Ecto neural progenitor cell (in vitro differentiated cells): ENCODE data around the gene GAL3ST2.
"Not testable (repeated sequence)": the region's sequence is repeated elsewhere in the genome, so short reads cannot be mapped to it uniquely, and the experiment has no call there.

Source experiments
- DNase-seq: peaks from one replicate; pipeline ENCODE4 v3.0.0-alpha.2; 2018; ENCODE audit warnings: low spot score

GAL3ST2 gene

GRCh38 chr2:241748468-241749256 lies 28.0 kb upstream of the GAL3ST2 start:
- DNase-seq = no peak

DNA sequence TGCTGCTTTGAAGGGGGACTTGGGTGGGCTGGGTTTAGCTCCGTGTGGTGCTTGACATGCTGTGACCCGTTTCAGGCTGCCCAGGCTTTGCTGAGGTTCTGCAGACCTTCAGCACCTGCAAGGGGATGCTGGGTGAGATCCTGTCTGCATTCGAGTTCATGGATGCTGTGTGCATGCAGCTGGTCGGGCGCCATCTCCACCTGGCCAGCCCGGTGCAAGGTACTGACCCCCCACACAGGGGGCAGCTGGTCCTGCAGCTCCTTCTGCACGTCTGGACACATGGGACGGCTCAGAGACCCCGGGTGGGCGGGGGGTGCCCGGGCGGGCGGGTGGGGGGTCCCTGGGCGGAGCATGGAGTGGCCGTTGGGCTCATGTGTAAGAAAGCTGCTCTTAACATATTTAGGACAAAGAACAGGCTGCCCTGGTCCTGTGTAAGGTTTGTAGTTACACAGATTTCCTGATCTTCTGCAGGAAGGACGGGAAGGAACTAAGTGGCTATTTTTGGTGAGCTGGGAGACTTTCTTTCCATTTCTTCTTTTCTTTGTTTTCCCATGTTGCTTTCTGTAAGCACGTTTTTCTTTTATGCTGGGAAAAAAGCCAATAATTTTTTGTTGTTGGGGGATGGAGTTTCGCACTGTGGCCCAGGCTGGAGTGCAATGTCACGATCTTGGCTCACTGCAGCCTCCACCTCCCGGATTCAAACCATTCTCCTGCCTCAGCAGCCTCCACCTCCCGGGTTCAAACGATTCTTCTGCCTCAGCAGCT lies 26.4 kb upstream of the GAL3ST2 start:
- no peak for DNase-seq

DNA sequence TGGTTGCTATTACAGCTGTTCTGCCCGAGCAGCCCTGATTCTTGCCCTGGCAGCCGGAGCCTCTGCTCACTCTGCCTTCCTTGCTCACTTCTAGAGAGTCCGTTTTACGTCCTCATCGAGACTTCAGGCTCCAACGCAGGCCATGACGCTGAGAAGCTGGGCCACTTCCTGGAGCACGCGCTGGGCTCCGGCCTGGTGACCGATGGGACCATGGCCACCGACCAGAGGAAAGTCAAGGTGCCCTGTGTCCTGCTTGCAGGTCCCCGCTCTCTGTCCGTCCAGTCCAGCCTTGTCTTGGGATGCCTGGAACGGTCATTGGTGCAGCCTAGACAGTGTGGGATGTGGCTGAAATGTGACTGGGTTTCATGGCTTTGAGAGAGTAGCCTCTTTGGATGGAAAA lies 25.5 kb upstream of the GAL3ST2 start:
- no peak for DNase-seq

DNA sequence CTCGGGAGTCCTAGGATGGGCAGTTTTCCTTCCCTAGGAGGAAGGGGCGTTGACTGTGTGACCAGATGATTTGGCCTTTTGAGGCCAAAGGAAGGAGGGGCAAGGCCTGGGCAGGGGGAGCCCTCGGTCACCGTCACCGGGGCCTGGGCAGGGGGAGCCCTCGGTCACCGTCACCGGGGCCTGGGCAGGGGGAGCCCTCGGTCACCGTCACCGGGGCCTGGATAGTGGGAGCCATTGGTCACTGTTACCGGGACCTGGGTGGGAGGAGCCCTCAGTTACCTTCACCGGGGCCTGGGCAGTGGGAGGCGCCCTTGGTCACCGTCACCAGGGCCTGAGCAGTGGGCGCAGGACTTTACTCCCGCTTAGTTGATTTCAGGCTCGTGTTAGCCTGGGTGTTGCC lies 24.8 kb upstream of the GAL3ST2 start:
- DNase-seq = no peak

GRCh38 chr2:241752253-241752652 lies 24.4 kb upstream of the GAL3ST2 start:
- DNase-seq = no peak

GRCh38 chr2:241752689-241753276 lies 23.8 kb upstream of the GAL3ST2 start:
- no peak for DNase-seq

DNA sequence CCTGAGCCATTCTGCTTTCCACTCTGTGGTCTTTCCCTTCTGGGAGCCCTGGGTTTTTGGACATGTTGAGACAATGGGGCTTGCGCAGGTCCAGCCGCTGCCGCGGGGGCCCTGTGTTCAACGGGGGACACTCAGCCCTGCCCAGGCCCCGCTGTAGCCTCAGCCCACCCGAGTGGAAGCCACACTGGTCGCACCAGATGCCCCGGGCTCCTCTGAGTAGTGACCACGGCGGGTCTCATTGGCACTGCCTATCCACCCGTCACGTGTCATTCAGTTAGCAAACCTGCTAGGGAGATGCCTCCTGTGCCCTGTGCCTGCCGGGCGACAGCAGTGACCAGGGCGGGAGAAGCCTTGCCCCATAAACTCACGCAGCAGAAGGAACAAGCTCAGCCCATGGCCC lies 23.1 kb upstream of the GAL3ST2 start:
- DNase-seq = no peak

DNA sequence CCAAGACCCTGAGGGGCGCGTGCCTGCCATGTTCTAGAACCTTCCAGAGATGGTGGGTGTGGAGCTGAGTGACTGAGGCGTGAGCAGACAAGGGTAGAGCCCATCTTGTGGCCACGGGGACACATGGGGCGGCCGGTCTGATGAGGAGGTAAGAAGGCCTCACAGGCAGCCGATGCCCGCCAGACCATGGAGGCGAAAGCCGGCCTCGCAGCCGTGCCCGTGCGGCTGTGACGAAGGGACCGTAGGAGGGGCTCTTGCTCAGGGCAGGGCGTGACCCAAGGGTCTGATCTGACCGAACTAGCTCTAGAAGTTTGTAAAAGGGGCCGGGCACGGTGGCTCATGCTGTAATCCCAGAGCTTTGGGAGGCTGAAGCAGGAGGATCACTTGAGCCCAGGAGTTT lies 22.6 kb upstream of the GAL3ST2 start:
- no peak for DNase-seq

DNA sequence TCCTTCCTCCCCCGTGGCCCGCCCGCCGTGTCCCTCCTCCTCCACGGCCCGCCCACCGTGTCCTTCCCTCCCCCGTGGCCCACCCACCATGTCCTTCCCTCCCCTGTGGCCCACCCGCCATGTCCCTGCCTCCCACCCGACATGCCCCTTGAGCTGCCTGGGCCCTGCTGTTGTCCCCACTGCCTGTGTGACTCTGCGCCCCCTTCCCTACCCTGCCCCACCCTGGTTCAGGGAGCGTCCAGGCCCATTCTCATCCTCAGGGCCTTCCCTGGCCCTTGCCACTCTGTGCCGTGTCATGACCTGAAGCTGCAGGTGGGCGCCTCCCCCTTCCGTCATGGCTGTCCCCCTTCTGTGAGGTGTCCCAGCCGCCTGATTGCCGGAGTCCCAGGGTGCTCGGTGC lies 21.5 kb upstream of the GAL3ST2 start:
- DNase-seq = no peak

GRCh38 chr2:241755777-241756176 lies 20.8 kb upstream of the GAL3ST2 start:
- no peak for DNase-seq

- DNase-seq = no peak
Observed at GRCh38 chr2:241759067-241759807, 17.4 kb upstream of the GAL3ST2 start.

DNA sequence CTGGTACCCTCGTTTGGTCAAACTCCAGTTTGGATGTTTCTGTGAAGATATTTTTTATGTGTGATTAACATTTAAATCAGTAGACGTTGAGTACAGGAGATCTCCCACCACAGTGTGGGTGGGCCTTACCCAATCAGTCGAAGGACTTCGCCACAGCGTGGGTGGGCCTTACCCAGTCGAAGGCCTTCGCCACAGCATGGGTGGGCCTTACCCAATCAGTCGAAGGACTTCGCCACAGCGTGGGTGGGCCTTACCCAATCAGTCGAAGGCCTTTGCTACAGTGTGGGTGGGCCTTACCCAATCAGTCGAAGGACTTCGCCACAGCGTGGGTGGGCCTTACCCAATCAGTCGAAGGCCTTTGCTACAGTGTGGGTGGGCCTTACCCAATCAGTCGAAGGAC lies 16.7 kb upstream of the GAL3ST2 start:
- not testable (repeated sequence) for DNase-seq

DNA sequence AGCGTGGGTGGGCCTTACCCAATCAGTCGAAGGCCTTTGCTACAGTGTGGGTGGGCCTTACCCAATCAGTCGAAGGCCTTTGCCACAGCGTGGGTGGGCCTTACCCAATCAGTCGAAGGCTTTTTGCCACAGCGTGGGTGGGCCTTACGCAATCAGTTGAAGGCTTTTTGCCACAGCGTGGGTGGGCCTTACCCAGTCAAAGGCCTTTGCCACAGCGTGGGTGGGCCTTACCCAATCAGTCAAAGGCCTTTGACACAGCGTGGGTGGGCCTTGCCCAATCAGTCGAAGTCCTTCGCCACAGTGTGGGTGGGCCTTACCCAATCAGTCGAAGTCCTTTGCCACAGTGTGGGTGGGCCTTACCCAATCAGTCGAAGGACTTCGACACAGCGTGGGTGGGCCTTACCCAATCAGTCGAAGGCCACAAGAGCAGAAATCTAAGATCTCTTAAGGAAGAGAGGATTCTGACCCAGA lies 16.3 kb upstream of the GAL3ST2 start:
- DNase-seq = no peak

GRCh38 chr2:241762321-241762932 lies 14.2 kb upstream of the GAL3ST2 start:
- DNase-seq = no peak

DNA sequence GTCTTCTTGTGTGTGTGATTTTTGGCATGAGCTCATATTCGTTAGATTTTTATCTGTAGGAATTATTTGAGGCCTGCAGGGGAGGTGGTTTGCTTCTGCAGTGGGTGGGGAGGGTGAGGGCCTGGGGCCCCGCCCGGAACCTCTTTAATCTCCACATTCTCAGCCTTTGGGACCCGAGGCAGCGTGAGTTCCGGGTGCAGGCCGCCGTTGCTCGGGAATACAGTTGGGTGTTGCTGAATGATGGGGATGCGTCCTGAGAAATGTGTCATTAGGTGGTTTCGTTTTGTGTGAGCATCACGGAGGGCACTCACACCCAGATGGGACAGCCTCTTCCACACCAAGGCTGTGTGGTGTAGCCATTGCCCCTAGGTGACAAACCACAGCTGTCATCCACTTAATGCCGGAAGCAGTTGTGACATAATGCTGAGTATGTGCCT lies 13.7 kb upstream of the GAL3ST2 start:
- no peak for DNase-seq

DNA sequence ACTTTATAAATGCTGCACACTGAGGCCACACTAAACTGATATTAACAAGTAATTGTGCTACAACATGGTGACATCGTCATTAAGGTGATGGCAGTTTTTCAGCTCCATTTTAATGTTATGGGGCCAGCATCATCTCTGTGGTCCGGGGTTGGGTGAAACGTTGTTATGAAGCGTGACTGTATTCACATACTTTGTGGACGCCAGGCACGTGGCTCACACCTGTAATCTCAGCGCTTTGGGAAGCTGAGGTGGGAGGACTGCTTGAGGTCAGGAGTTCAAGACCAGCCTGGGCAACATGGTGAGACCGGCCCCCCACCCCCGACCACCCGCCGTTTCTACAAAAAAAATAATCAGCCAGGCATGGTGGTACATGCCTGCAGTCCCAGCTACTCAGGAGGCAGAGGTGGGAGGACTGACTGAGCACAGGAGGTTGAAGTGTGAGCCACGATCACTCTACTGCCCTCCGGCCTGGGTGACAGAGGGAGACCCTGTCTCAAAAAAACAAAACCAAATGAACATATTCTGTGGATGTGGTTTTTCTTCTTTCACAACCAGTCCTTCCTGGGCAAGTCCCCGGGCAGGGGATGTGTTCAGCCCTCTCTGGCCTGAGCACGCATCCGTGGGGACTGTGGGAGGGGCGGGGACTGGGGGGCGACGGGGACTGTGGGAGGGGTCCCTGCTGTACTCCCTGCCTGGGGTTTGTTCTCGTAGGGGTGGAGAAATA lies 12.9 kb upstream of the GAL3ST2 start:
- DNase-seq = peak; percentile 44

DNA sequence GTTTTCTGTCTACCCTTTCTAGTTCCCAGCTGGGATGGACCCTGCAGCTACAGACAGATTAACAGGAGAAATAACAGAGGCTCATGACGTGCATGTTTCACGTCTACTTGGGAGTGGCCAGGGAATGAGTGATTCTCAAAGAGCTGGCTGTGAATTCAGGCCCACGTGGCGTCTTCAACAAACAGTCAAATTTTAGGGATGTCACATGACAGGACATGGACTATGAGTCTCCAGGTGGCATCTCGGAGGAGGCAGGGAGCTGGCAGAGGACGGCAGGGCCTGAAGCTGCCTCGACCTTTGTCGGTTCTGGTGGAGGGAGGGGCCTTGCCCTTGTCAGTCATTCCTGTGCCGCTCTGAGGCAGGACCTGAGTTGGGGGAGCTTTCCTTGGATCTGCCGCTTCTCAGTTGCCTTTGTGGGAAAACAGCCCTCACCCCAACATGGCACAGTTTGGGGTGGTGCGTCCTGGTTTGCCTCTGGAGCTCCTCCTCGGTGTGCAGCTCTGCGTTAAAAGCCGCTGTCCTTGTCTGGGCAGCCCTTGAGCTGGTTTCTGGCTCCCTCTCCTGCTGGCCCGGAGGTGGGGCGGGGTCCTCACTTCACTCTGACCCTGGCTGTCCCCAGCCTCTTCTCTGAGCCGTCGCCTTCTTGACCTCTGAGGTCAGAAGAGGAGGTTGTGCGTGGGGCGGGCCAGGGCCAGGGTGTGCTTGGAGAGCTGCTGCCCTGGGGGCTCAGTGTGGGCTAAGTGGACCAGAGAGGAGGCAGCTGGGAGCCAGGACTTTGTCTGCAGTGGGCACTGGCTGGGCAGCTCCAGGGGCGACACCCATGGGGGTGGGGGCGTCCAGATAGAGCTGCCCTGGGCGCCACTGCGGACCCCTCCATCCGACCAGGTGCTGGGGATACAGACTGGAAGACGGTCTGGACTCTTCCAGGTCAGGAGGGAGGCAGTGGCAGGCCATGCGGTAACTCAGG lies 12.1 kb upstream of the GAL3ST2 start:
- DNase-seq = peak; percentile 67

DNA sequence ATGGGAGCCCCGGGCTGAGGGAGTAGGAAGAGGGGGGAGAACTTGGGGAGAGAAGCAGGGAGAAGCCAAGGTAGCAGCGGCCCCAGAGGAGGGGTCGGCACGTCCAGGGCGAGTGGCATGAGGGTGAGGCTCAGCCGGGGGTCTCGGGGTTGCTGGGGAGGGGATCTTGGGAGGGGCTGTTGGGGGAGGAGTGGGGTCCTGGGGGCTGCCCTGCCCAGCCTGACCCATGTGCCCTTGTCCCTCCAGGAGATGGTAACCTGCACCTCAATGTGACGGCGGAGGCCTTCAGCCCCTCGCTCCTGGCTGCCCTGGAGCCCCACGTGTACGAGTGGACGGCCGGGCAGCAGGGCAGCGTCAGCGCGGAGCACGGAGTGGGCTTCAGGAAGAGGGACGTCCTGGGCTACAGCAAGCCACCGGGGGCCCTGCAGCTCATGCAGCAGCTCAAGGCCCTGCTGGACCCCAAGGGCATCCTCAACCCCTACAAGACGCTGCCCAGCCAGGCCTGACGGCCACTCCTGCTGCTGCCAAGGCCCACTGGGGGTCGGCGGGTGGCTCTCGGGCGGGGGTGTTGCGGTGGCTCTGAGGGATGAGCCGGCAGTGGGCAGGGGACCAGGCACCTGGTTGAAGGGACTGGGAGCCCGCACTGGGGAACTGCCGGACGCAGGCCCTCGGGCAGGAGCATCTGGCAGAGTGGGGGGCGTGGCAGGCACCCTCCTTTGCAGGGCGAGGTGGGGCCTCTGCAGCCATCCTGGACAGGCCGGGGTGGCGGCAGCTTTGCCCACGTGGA lies 9.0 kb upstream of the GAL3ST2 start:
- peak; percentile 46 for DNase-seq

- DNase-seq = no peak
Observed at GRCh38 chr2:241768251-241768711, 8.3 kb upstream of the GAL3ST2 start.
